ENCODE data around the gene PBX3. TPM values are rescaled to one million over a fixed set of nuclear protein-coding genes. Genes with fewer than 3 reads are reported as not detected.

Gene PBX3
- total and polyA plus RNA-seq, 2 donors (not counting 1 experiment from before 2014, with no cell fraction given): 35.8 to 51.8 TPM

- no peak overlapping the region for H2AFZ ChIP-seq (ENCODE audit: low read length)
- no peak overlapping the region for H3K4me2 ChIP-seq (ENCODE audit: extremely low read depth, insufficient read depth, low read length)
- H3K4me3 ChIP-seq (replicated peaks in 1 of 4; ENCODE audit: control extremely low read depth in 1 of 4, insufficient read depth in 1 of 4, low read depth in 3 of 4, low read length in 4 of 4): no peak overlapping the region
- peaks cover 6% of the 10 kb centered on the region for H3K4me1 ChIP-seq (ENCODE audit: control insufficient read depth, extremely low read depth, insufficient read depth, low read length)
- H3K79me2 ChIP-seq (ENCODE audit: control insufficient read depth, insufficient read depth, low read length): peaks cover 3% of the 10 kb centered on the region
- no peak overlapping the region for H3K9ac ChIP-seq (ENCODE audit: insufficient read depth, low read length)
- H3K27ac ChIP-seq (ENCODE audit: insufficient read depth, low read length): no peak overlapping the region
- no peak for TF ChIP-seq CTCF (conservative IDR thresholded peaks at IDR 0.05 in 1 of 2, IDR thresholded peaks at IDR 0.05 in 1 of 2; ENCODE audit: low read depth in 1 of 2, low read length in 2 of 2)
- H3K9me3 ChIP-seq (ENCODE audit: control insufficient read depth, insufficient read depth, low read depth, low read length): no peaks in the 10 kb centered on the region
- no peak for DNase-seq (ENCODE audit: low read depth in 2 of 2)
- H3K27me3 ChIP-seq (ENCODE audit: control insufficient read depth, insufficient read depth, low read length): no peaks in the 10 kb centered on the region
- H3K36me3 ChIP-seq (ENCODE audit: control insufficient read depth, insufficient read depth, low read length): no peaks in the 10 kb centered on the region
- no peaks in the 10 kb centered on the region for H4K20me1 ChIP-seq (ENCODE audit: control insufficient read depth, extremely low read depth, insufficient read depth, low read length)
These were observed 4.5 kb upstream of the PBX3 start for GRCh38 chr9:125742657-125743056.

- Histone ChIP-seq H3K4me1 (ENCODE audit: control insufficient read depth, extremely low read depth, insufficient read depth, low read length) (peaks cover 6% of the 10 kb centered on the region), H2AFZ (ENCODE audit: low read length) (no peak overlapping the region), H3K27ac (ENCODE audit: insufficient read depth, low read length) (no peak overlapping the region), H3K4me3 (replicated peaks in 1 of 4; ENCODE audit: control extremely low read depth in 1 of 4, insufficient read depth in 1 of 4, low read depth in 3 of 4, low read length in 4 of 4) (no peak overlapping the region), H3K36me3 (ENCODE audit: control insufficient read depth, insufficient read depth, low read length) (no peaks in the 10 kb centered on the region), H3K9me3 (ENCODE audit: control insufficient read depth, insufficient read depth, low read depth, low read length) (no peaks in the 10 kb centered on the region), H3K4me2 (ENCODE audit: extremely low read depth, insufficient read depth, low read length) (no peak overlapping the region), H4K20me1 (ENCODE audit: control insufficient read depth, extremely low read depth, insufficient read depth, low read length) (no peaks in the 10 kb centered on the region), H3K79me2 (ENCODE audit: control insufficient read depth, insufficient read depth, low read length) (peaks cover 15% of the 10 kb centered on the region), H3K27me3 (ENCODE audit: control insufficient read depth, insufficient read depth, low read length) (no peaks in the 10 kb centered on the region), H3K9ac (ENCODE audit: insufficient read depth, low read length) (no peak overlapping the region)
- no peak for DNase-seq (ENCODE audit: low read depth in 2 of 2)
- TF ChIP-seq CTCF (conservative IDR thresholded peaks at IDR 0.05 in 1 of 2, IDR thresholded peaks at IDR 0.05 in 1 of 2; ENCODE audit: low read depth in 1 of 2, low read length in 2 of 2): no peak
- TF ChIP-seq EZH2 (IDR thresholded peaks at IDR 0.05; ENCODE audit: low read length, missing control alignments): no peak
These were observed 3.3 kb upstream of the PBX3 start for GRCh38 chr9:125743682-125744428.

GRCh38 chr9:125744616-125745015 lies 2.6 kb upstream of the PBX3 start:
- peak overlapping the region in 1 of 4 experiments; percentile 1 for H3K4me3 ChIP-seq (replicated peaks in 1 of 4; ENCODE audit: control extremely low read depth in 1 of 4, insufficient read depth in 1 of 4, low read depth in 3 of 4, low read length in 4 of 4)

More at GRCh38 chr9:125744616-125745015, 2.6 kb upstream of the PBX3 start:
- H3K79me2 ChIP-seq (ENCODE audit: control insufficient read depth, insufficient read depth, low read length): peaks cover 22% of the 10 kb centered on the region
- DNase-seq (ENCODE audit: low read depth in 2 of 2): peak; percentile 58 to 92
- H3K4me1 ChIP-seq (ENCODE audit: control insufficient read depth, extremely low read depth, insufficient read depth, low read length): peaks cover 6% of the 10 kb centered on the region
- TF ChIP-seq CTCF (conservative IDR thresholded peaks at IDR 0.05 in 1 of 2, IDR thresholded peaks at IDR 0.05 in 1 of 2; ENCODE audit: low read depth in 1 of 2, low read length in 2 of 2): no peak
- no peak for TF ChIP-seq EZH2 (IDR thresholded peaks at IDR 0.05; ENCODE audit: low read length, missing control alignments)
- H2AFZ ChIP-seq (ENCODE audit: low read length): no peak overlapping the region
- H3K9me3 ChIP-seq (ENCODE audit: control insufficient read depth, insufficient read depth, low read depth, low read length): no peaks in the 10 kb centered on the region
- H3K27me3 ChIP-seq (ENCODE audit: control insufficient read depth, insufficient read depth, low read length): no peaks in the 10 kb centered on the region
- H3K4me2 ChIP-seq (ENCODE audit: extremely low read depth, insufficient read depth, low read length): peak overlapping the region; percentile 93
- no peak overlapping the region for H3K9ac ChIP-seq (ENCODE audit: insufficient read depth, low read length)
- no peaks in the 10 kb centered on the region for H3K36me3 ChIP-seq (ENCODE audit: control insufficient read depth, insufficient read depth, low read length)
- H4K20me1 ChIP-seq (ENCODE audit: control insufficient read depth, extremely low read depth, insufficient read depth, low read length): no peaks in the 10 kb centered on the region
- no peak overlapping the region for H3K27ac ChIP-seq (ENCODE audit: insufficient read depth, low read length)
